Transverse colon (tissue), 4 donors: Measurements from ENCODE around the gene TADA2A. TPM values are rescaled to one million over a fixed set of nuclear protein-coding genes. Genes with fewer than 3 reads are reported as not detected.
"Not testable (repeated sequence)": the region's sequence is repeated elsewhere in the genome, so short reads cannot be mapped to it uniquely, and the experiment has no call there.

Experiments
- DNase-seq: peaks from one replicate; pipeline ENCODE4 v3.0.0-alpha.2; 2019
- H3K27ac ChIP-seq, 4 donors: fragments of 200-600 bp; sonication (generic); 2 replicates each; pipeline ENCODE4 v1.5.1; 2016 to 2018; ENCODE audit warnings: inconsistent platforms in 4 of 4
- H3K27me3 ChIP-seq: fragments of 200-600 bp; sonication (generic); 2 replicates; pipeline ENCODE4 v1.5.1; 2017; ENCODE audit warnings: inconsistent platforms
- H3K36me3 ChIP-seq, 4 donors: fragments of 200-600 bp; sonication (generic); 2 replicates each; pipeline ENCODE4 v1.5.1; 2017 to 2019; ENCODE audit warnings: inconsistent platforms in 4 of 4
- H3K4me1 ChIP-seq, 4 donors: fragments of 200-600 bp; sonication (generic); 2 replicates each; pipeline ENCODE4 v1.5.1; 2017 to 2020; ENCODE audit warnings: inconsistent platforms in 4 of 4
- H3K4me3 ChIP-seq, 4 donors: fragments of 200-600 bp; sonication (generic); 1 replicate in 1 of 4; 2 replicates in 3 of 4; pipeline versions ENCODE4 v1.5.1 to v1.6.1; 2017 to 2019; ENCODE audit warnings: inconsistent platforms in 4 of 4
- H3K9me3 ChIP-seq, 2 donors: fragments of 200-600 bp; sonication (generic); 2 replicates each; pipeline ENCODE4 v1.5.1; 2017 to 2019; ENCODE audit warnings: inconsistent platforms in 2 of 2
- EP300 ChIP-seq: sonication (generic); formaldehyde crosslinking; IDR thresholded peaks from one replicate; pipeline ENCODE4 v1.6.1; 2017; ENCODE audit warnings: antibody characterized with exemption, low read depth
- POLR2A ChIP-seq: fragments of 450-650 bp; IDR thresholded peaks from one replicate; pipeline ENCODE4 v1.6.1; 2016; ENCODE audit warnings: antibody characterized with exemption, mild to moderate bottlenecking, moderate library complexity
- POLR2AphosphoS5 ChIP-seq, 3 donors: sonication (generic); formaldehyde crosslinking; IDR thresholded peaks; one replicate each; pipeline ENCODE4 v1.6.1; 2016; ENCODE audit warnings: antibody characterized with exemption in 3 of 3
- WGBS, 2 donors: methylation state at CpG; one replicate each; pipeline ENCODE4 v1.1.5; 2018; ENCODE audit warnings: low coverage in 1 of 2; 5-methylcytosine and 5-hydroxymethylcytosine counted together
- in situ Hi-C, 4 donors: fragments of 200-750 bp; cut with MboI; loops; one replicate each; pipeline versions ENCODE4 v1.15.0 to v1.15.1; 2017; ENCODE audit warnings: low sequenced_read_pairs in 3 of 4, low pct_ligation_motif_present in 1 of 4, low pct_unique_long_range_greater_than_20kb in 1 of 4
- intact Hi-C: fragments of 100-400 bp; cut with DNase I; formaldehyde crosslinking; loops from one replicate; pipeline ENCODE4 v1.15.1; 2023; ENCODE audit warnings: low total_unique reads
- total RNA-seq, 4 donors: library from RNA; depleted of rRNA; stranded (reverse); fragments of >200 nt; gene quantifications; one replicate each; pipeline ENCODE4 v1.1.0, GENCODE V29; 2016
- TF ChIP-seq, protein P1 (sequence below), 5 experiments: fragments of 200-600 bp in 3 of 5; fragments of 450-650 bp in 2 of 5; sonication (generic) in 3 of 5; IDR thresholded peaks; 1 replicate in 2 of 5; 2 replicates in 3 of 5; pipeline ENCODE4 v1.5.1; 2016 to 2017; ENCODE audit warnings: antibody characterized with exemption in 5 of 5, inconsistent platforms in 3 of 5, mild to moderate bottlenecking in 2 of 5, moderate library complexity in 1 of 5

TADA2A gene
- total RNA-seq, 4 donors from 2014 or later: 8.3 to 26.6 (median 12.4) TPM

DNA sequence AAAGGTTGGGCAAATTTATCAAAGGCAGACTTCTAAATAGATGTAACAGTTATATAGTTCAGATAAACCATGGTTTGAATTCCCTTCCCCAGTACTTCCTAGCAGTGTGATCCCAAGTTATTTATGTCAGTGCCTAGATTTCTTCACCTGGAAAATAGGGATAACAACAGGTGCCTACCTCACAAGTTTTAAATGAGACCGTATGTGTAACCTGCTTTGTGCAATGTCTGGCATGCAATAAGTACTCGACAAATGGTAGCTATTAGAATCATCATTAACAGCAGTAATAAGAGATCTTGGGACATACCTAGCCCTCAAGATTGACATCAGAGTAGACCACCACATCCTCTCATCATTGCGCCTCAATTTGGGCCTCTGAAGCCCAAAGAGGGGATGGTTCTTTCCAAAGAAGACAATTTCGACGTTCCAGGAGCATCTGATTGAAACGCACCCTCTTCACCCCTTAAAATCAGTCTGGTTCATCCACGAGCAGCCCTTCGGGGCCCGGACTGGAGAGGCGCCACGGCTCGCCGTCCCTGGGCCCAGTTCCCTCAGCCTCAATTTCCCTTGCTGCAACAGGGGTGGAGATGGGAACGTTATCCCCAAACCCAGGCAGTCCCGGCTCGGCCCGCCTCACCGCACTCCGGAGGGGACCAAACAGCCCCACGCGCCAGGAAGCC, 591 bp upstream of the TADA2A start:
- peaks cover 4 to 25% (median 16%) of the 10 kb centered on the region in 4 donors for H3K4me1 ChIP-seq
- H3K9me3 ChIP-seq: no peaks in the 10 kb centered on the region
- H3K27ac ChIP-seq: peak overlapping the region; percentile 91 to 97 (median 94)
- no peaks in the 10 kb centered on the region for H3K27me3 ChIP-seq
- no peak for TF ChIP-seq EP300
- peak; percentile 11 for TF ChIP-seq POLR2A
- no peak for TF ChIP-seq POLR2AphosphoS5 (IDR thresholded peaks at IDR 0.05)
- H3K36me3 ChIP-seq: no peaks in the 10 kb centered on the region
- DNase-seq: no peak
- WGBS, 2 donors: 0% methylated on average over 21 of the region's 21 CpGs; no CpG with 5 or more reads in 1 of the 2 donors
- intact Hi-C loops (loop anchor here (10.0 kb wide), 1 partner anchor 51 kb away; no protein-coding TSS in a partner anchor), in situ Hi-C loops (no loop called here)
- H3K4me3 ChIP-seq: peak overlapping the region; percentile 57 to 92 (median 68)

DNA sequence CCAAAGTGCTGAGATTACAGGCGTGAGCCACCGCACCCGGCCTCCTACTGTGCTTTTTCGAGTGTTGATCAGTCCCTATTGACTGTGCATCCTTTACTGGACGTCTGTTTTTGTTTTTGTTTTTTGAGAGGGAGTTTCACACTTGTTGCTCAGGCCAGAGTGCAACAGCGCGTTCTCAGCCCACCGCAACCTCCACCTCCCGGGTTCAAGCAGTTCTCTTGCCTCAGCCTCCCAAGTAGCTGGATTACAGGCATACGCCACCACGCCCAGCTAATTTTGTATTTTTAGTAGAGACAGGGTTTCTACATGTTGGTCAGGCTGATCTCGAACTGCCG, 1.4 kb downstream of the TADA2A start:
- 92% methylated on average over 13 of the region's 13 CpGs; no CpG with 5 or more reads in 1 of the 2 donors for WGBS, 2 donors
- peak overlapping the region in 1 of 4 donors; percentile 92 for H3K4me3 ChIP-seq
- DNase-seq, H3K9me3 ChIP-seq, in situ Hi-C loops, H3K27me3 ChIP-seq: not testable (repeated sequence)
- peaks cover 4 to 25% (median 16%) of the 10 kb centered on the region in 4 donors for H3K4me1 ChIP-seq
- H3K36me3 ChIP-seq: peaks cover 0 to 19% (median 9%) of the 10 kb centered on the region in 4 donors
- intact Hi-C loops: loop anchor here (10.0 kb wide), 1 partner anchor 53 kb away; no protein-coding TSS in a partner anchor
- peak overlapping the region; percentile 91 to 97 (median 94) for H3K27ac ChIP-seq

DNA sequence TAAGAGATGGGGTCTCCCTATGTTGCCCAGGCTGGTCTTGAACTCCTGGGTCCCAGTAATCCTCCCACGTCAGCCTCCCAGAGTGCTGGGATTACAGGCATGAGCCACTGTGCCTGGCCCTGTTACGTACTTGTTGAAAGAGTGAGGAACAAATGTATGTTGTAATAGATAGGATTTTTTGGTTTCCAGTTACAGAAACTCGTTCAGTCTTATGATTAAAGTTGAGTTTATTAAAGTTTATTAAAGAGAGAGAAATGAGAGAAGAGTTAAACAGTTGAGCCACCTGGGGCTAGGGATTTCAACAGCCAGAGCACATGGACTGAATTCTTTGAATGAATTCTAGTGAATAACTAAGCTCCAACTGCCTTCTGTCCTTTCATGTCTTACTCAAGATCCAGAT, 3.7 kb downstream of the TADA2A start:
- peaks cover 0 to 38% (median 12%) of the 10 kb centered on the region in 4 donors for H3K36me3 ChIP-seq
- WGBS, 2 donors: 93 to 97% methylated on average over 2 to 3 of the region's 3 CpGs
- TF ChIP-seq POLR2A (no peak), POLR2AphosphoS5 (IDR thresholded peaks at IDR 0.05) (no peak), EP300 (no peak)
- TF ChIP-seq, protein P1, sequence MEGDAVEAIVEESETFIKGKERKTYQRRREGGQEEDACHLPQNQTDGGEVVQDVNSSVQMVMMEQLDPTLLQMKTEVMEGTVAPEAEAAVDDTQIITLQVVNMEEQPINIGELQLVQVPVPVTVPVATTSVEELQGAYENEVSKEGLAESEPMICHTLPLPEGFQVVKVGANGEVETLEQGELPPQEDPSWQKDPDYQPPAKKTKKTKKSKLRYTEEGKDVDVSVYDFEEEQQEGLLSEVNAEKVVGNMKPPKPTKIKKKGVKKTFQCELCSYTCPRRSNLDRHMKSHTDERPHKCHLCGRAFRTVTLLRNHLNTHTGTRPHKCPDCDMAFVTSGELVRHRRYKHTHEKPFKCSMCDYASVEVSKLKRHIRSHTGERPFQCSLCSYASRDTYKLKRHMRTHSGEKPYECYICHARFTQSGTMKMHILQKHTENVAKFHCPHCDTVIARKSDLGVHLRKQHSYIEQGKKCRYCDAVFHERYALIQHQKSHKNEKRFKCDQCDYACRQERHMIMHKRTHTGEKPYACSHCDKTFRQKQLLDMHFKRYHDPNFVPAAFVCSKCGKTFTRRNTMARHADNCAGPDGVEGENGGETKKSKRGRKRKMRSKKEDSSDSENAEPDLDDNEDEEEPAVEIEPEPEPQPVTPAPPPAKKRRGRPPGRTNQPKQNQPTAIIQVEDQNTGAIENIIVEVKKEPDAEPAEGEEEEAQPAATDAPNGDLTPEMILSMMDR (IDR thresholded peaks at IDR 0.05): no peak
- H3K4me1 ChIP-seq: peaks cover 2 to 17% (median 10%) of the 10 kb centered on the region in 4 donors
- no peak overlapping the region for H3K27ac ChIP-seq
- no peaks in the 10 kb centered on the region for H3K9me3 ChIP-seq
- no peaks in the 10 kb centered on the region for H3K27me3 ChIP-seq
- H3K4me3 ChIP-seq: no peak overlapping the region
- intact Hi-C loops (no loop called here), in situ Hi-C loops (no loop called here)
- no peak for DNase-seq

DNA sequence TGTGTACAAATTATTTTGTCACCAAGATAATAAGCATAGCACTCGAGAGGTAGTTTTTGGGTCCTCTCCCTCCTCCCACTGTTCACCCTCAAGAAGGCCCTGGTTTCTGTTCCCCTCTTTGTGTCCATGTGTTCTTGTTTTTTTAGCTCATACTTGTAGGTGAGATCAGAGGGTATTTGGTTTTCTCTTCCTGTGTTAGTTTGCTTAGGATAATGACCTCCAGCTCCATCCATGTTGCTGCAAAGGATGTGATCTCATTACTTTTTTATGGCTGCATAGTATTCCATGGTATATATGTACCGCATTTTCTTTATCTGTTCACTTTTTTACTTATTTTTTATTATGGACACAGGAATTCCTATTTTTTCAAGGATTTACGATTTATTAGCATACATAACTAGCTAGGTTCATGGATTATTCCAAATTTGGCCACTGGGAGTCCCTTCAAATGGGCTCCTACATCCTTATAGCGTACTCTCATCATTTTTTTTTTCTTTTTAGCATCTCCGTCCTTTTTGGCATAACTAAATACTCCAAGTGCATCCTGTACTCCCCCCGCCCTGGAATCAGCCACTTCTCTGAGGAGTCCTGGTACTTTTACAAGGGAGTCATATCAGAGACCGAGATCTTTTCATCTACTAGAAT, 7.3 kb downstream of the TADA2A start:
- intact Hi-C loops (no loop called here), in situ Hi-C loops (no loop called here)
- no peak for DNase-seq
- H3K4me3 ChIP-seq: no peak overlapping the region
- 96 to 98% methylated on average over 7 of the region's 7 CpGs for WGBS, 2 donors
- H3K36me3 ChIP-seq: peaks cover 0 to 47% (median 15%) of the 10 kb centered on the region in 4 donors
- no peaks in the 10 kb centered on the region for H3K27me3 ChIP-seq
- H3K4me1 ChIP-seq: no peaks in the 10 kb centered on the region
- TF ChIP-seq, protein P1 (IDR thresholded peaks at IDR 0.05): no peak
- no peak for TF ChIP-seq POLR2A
- TF ChIP-seq POLR2AphosphoS5 (IDR thresholded peaks at IDR 0.05): no peak
- TF ChIP-seq EP300: no peak
- H3K9me3 ChIP-seq: no peaks in the 10 kb centered on the region
- H3K27ac ChIP-seq: no peak overlapping the region

DNA sequence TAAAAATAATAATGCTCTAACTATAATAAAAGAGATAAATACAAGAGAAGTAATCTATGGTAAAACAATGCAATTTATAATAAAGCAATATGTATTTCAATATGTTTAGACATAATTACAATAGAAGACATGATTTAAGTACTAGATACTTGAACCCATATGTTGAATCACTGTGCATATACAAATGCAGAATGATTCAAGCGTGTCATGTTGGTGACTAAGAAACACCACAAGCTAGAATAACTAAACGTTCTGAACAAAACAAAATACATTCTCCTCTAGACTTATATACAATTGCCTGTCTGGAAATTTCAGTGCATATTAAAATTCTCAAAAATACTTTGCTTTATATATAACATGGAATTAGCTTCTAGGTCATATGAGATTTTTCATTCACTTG, 11.2 kb downstream of the TADA2A start:
- Histone ChIP-seq H3K4me1 (no peaks in the 10 kb centered on the region), H3K27me3 (no peaks in the 10 kb centered on the region), H3K9me3 (no peaks in the 10 kb centered on the region), H3K27ac (no peak overlapping the region), H3K36me3 (peaks cover 0 to 36% (median 8%) of the 10 kb centered on the region in 4 donors), H3K4me3 (no peak overlapping the region)
- intact Hi-C loops: no loop called here
- no peak for TF ChIP-seq POLR2A
- TF ChIP-seq POLR2AphosphoS5 (IDR thresholded peaks at IDR 0.05): no peak
- no peak for TF ChIP-seq EP300
- TF ChIP-seq, protein P1 (IDR thresholded peaks at IDR 0.05): no peak
- in situ Hi-C loops: no loop called here
- WGBS, 2 donors: 72 to 76% methylated on average over 2 of the region's 2 CpGs
- DNase-seq: no peak
